Peyer's patch (tissue), 4 donors: ENCODE data around the gene PLB1. TPM values are rescaled to one million over a fixed set of nuclear protein-coding genes. Genes with fewer than 3 reads are reported as not detected.

Source experiments
- DNase-seq, 3 donors: peaks; one replicate each; pipeline ENCODE4 v3.0.0-alpha.2; 2017 to 2019
- H3K27ac ChIP-seq, 4 donors: fragments of 200-600 bp; sonication (generic); one replicate each; pipeline ENCODE4 v1.5.1; 2016 to 2019
- H3K27me3 ChIP-seq, 2 donors: fragments of 200-600 bp; sonication (generic); one replicate each; pipeline ENCODE4 v1.5.1; 2019
- H3K36me3 ChIP-seq, 3 donors: fragments of 200-600 bp; sonication (generic); one replicate each; pipeline ENCODE4 v1.5.1; 2016 to 2019
- H3K4me1 ChIP-seq, 4 donors: fragments of 200-600 bp; sonication (generic); one replicate each; pipeline ENCODE4 v1.5.1; 2016 to 2019
- H3K4me3 ChIP-seq, 4 donors: fragments of 200-600 bp; sonication (generic); 1 replicate in 3 of 4; 2 replicates in 1 of 4; pipeline ENCODE4 v1.5.1; 2016 to 2019; ENCODE audit warnings: mild to moderate bottlenecking in 1 of 4
- H3K9me3 ChIP-seq, 4 donors: fragments of 200-600 bp; sonication (generic); one replicate each; pipeline ENCODE4 v1.5.1; 2016 to 2019; ENCODE audit warnings: mild to moderate bottlenecking in 1 of 4
- POLR2A ChIP-seq, 2 donors: fragments of 450-650 bp; IDR thresholded peaks; one replicate each; pipeline ENCODE4 v1.5.1; 2017; ENCODE audit warnings: antibody characterized with exemption in 2 of 2, mild to moderate bottlenecking in 2 of 2, moderate library complexity in 2 of 2
- total RNA-seq, 4 donors: library from RNA; depleted of rRNA; stranded (reverse); fragments of >200 nt; gene quantifications; one replicate each; pipeline ENCODE4 v1.1.0, GENCODE V29; 2016
- TF ChIP-seq, protein P1 (sequence below), 6 experiments: fragments of 450-650 bp in 4 of 6; fragments of 200-600 bp in 2 of 6; sonication (generic) in 1 of 6; IDR thresholded peaks; one replicate each; pipeline ENCODE4 v1.5.1; 2017 to 2019; ENCODE audit warnings: antibody characterized with exemption in 6 of 6, mild to moderate bottlenecking in 3 of 6, moderate library complexity in 1 of 6

Gene PLB1
- total RNA-seq, 4 donors from 2014 or later: 9.1 to 345 (median 146) TPM

DNA sequence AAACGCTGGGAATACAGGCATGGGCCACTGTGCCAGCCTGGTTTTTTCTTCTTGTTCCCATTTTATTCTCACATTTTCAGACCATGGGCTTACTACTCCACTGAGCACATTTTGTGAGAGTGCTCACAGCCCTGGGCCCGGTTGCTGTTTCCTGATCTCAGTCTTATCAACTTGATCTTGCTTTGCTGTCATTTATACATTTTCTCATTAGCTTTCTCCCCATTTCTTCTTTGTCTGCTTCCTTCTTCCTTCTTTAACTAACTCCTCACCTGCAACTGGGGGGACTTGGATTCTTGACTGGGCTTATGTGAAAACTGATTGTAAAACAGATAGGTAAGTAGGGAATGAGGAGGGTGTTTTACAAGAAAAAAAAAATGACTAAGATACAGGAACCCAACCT is 117.3 kb downstream of the PLB1 start:
- no peak for DNase-seq
- Histone ChIP-seq H3K4me3 (no peak overlapping the region), H3K36me3 (no peaks in the 10 kb centered on the region), H3K9me3 (no peaks in the 10 kb centered on the region), H3K4me1 (no peaks in the 10 kb centered on the region), H3K27ac (no peak overlapping the region), H3K27me3 (no peaks in the 10 kb centered on the region)
- TF ChIP-seq, protein P1, sequence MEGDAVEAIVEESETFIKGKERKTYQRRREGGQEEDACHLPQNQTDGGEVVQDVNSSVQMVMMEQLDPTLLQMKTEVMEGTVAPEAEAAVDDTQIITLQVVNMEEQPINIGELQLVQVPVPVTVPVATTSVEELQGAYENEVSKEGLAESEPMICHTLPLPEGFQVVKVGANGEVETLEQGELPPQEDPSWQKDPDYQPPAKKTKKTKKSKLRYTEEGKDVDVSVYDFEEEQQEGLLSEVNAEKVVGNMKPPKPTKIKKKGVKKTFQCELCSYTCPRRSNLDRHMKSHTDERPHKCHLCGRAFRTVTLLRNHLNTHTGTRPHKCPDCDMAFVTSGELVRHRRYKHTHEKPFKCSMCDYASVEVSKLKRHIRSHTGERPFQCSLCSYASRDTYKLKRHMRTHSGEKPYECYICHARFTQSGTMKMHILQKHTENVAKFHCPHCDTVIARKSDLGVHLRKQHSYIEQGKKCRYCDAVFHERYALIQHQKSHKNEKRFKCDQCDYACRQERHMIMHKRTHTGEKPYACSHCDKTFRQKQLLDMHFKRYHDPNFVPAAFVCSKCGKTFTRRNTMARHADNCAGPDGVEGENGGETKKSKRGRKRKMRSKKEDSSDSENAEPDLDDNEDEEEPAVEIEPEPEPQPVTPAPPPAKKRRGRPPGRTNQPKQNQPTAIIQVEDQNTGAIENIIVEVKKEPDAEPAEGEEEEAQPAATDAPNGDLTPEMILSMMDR (IDR thresholded peaks at IDR 0.05): no peak
- TF ChIP-seq POLR2A (IDR thresholded peaks at IDR 0.05): no peak

DNA sequence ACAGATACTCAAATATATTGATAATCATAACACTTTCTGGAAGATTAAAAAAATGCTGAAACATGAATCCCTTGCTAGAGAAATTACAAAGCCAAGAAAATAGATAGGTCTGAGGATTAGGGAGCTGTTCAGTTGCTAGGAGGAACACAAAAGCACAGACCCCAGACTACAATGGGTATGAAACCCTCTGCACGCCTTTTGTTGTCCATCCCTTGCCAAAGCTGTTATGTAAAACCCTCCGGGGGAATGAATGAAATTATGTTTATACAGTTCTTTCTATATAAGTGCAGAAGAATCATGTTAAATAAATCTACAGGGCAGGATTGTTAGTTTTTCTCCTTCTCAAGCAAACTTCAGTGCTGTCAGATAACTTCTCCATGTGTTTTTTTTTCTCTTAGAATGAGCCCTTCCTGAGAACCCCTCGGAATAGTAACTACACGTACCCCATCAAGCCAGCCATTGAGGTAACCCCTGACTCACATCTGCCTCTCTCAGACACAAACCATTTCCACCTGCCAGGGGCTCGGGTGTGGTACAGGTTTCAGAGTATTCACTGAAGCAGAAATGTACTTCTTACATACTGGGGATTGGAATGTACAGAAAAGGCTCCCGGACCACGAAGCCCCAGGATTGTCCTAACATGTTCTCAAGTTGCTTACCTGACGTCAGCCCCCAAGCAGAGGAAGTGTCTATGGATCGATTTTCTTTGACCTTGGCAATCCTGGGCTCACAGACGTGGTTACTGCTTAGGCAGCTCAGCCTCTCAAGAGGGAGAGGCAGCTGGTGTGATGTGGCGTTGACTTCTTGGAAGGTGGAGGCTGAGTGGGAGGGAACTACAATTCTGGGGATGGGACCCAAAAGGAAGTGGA is 118.0 kb downstream of the PLB1 start:
- DNase-seq: no peak
- Histone ChIP-seq H3K27ac (no peak overlapping the region), H3K4me1 (no peaks in the 10 kb centered on the region)

DNA sequence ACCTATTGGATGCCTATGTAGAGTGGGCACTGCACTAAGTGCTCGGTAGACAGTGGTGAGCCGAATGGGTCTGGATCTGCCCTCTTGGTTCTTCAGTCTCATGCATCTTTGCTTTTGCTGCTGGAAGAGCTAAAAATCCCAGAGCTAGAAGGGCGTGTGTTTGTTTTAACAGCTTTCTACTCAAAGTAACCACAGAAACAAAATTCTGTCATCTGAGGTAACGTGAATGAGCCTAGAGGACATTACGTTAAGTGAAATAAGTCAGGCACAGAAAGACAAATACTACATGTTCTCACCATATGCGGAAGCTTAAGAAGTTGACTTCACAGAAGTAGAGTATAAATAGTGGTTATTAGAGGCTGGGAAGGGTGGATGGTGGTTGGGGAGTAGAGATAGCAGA is 119.8 kb downstream of the PLB1 start:
- Histone ChIP-seq H3K27ac (no peak overlapping the region), H3K9me3 (no peaks in the 10 kb centered on the region), H3K27me3 (no peaks in the 10 kb centered on the region), H3K4me3 (no peak overlapping the region), H3K4me1 (peaks cover 2 to 13% (median 5%) of the 10 kb centered on the region in 4 donors), H3K36me3 (no peaks in the 10 kb centered on the region)
- TF ChIP-seq, protein P1 (IDR thresholded peaks at IDR 0.05): no peak
- no peak for TF ChIP-seq POLR2A (IDR thresholded peaks at IDR 0.05)
- DNase-seq: no peak

More for the DNA sequence above, 118.0 kb downstream of the PLB1 start:
- H3K27me3 ChIP-seq: no peaks in the 10 kb centered on the region
- TF ChIP-seq, protein P1 (IDR thresholded peaks at IDR 0.05): no peak
- no peak for TF ChIP-seq POLR2A (IDR thresholded peaks at IDR 0.05)
- no peaks in the 10 kb centered on the region for H3K36me3 ChIP-seq
- no peak overlapping the region for H3K4me3 ChIP-seq
- no peaks in the 10 kb centered on the region for H3K9me3 ChIP-seq

DNA sequence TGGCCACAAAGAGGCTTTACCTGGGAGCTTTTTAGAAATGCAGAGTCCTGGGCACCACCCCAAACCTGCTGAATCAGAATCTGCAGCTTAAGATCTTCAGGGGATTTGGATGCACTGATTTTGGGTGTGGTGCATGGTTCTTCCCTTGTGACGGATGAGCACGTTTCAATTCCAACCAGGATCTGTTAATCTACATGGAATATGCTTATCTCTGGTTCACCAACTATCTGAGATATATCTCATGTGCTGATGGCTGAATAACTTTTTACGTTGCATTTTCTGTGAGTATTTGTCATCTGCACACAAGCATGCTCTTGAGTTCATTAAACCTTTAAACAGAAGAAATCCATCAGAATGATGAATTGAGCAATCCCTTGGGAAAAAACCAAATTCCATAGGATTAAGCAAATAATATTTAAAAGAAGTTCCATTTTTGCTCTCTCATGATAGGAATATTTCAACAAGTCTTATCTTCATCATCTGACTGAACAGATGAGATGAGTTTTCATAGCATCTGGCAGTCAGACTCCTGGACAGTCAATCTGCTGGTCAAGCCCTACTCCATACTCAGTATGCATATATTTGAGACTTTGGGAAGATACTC is 120.6 kb downstream of the PLB1 start:
- Histone ChIP-seq H3K9me3 (no peaks in the 10 kb centered on the region), H3K4me3 (no peak overlapping the region), H3K27me3 (no peaks in the 10 kb centered on the region), H3K36me3 (no peaks in the 10 kb centered on the region), H3K4me1 (peaks cover 7 to 21% (median 11%) of the 10 kb centered on the region in 4 donors), H3K27ac (no peak overlapping the region)
- no peak for DNase-seq
- TF ChIP-seq, protein P1 (IDR thresholded peaks at IDR 0.05): no peak
- no peak for TF ChIP-seq POLR2A (IDR thresholded peaks at IDR 0.05)

DNA sequence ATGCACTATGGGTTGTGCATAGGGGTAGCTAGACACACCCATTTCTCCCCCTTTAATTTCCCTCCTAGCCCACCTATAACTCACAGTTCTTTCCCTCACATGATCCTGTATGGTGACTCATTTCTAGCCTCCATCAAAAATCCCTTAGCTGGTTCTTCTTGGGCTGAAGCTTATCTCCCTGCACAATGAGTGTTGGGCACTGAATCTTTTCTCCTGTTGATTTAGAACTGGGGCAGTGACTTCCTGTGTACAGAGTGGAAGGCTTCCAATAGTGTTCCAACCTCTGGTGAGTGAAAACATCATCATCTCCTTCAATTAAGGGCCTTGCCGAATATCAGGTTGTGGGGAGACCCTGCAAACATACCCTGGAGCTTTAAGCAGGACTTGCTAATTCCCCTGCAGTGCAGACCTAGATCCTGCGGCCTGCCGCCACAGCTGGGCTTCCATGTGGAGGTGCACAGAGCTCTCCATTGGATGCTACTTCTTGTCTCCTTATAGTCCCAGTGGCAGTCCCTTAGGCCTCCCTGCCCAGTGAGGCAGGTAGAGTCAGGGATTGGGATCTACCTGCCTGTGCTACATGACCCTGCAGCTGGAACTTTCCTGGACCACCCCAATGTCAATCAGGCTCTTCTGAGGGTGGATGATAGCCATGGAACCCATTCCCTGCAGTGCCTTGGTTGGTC is 121.8 kb downstream of the PLB1 start:
- Histone ChIP-seq H3K9me3 (no peaks in the 10 kb centered on the region), H3K36me3 (no peaks in the 10 kb centered on the region), H3K4me3 (no peak overlapping the region), H3K4me1 (peaks cover 7 to 32% (median 16%) of the 10 kb centered on the region in 4 donors), H3K27ac (no peak overlapping the region), H3K27me3 (no peaks in the 10 kb centered on the region)
- TF ChIP-seq, protein P1 (IDR thresholded peaks at IDR 0.05): no peak
- TF ChIP-seq POLR2A (IDR thresholded peaks at IDR 0.05): no peak
- DNase-seq: no peak
